Peyer's patch (tissue), 4 donors: ENCODE results near the gene IL16. TPM values are rescaled to one million over a fixed set of nuclear protein-coding genes. Genes with fewer than 3 reads are reported as not detected.

ENCODE experiments used
- DNase-seq, 3 donors: peaks; one replicate each; pipeline ENCODE4 v3.0.0-alpha.2; 2017 to 2019
- H3K27ac ChIP-seq, 4 donors: fragments of 200-600 bp; sonication (generic); one replicate each; pipeline ENCODE4 v1.5.1; 2016 to 2019
- H3K27me3 ChIP-seq, 2 donors: fragments of 200-600 bp; sonication (generic); one replicate each; pipeline ENCODE4 v1.5.1; 2019
- H3K36me3 ChIP-seq, 3 donors: fragments of 200-600 bp; sonication (generic); one replicate each; pipeline ENCODE4 v1.5.1; 2016 to 2019
- H3K4me1 ChIP-seq, 4 donors: fragments of 200-600 bp; sonication (generic); one replicate each; pipeline ENCODE4 v1.5.1; 2016 to 2019
- H3K4me3 ChIP-seq, 4 donors: fragments of 200-600 bp; sonication (generic); 1 replicate in 3 of 4; 2 replicates in 1 of 4; pipeline ENCODE4 v1.5.1; 2016 to 2019; ENCODE audit warnings: mild to moderate bottlenecking in 1 of 4
- H3K9me3 ChIP-seq, 4 donors: fragments of 200-600 bp; sonication (generic); one replicate each; pipeline ENCODE4 v1.5.1; 2016 to 2019; ENCODE audit warnings: mild to moderate bottlenecking in 1 of 4
- CTCF ChIP-seq, 6 experiments: fragments of 450-650 bp in 4 of 6; fragments of 200-600 bp in 2 of 6; sonication (generic) in 1 of 6; IDR thresholded peaks; one replicate each; pipeline ENCODE4 v1.5.1; 2017 to 2019; ENCODE audit warnings: antibody characterized with exemption in 6 of 6, mild to moderate bottlenecking in 3 of 6, moderate library complexity in 1 of 6
- POLR2A ChIP-seq, 2 donors: fragments of 450-650 bp; IDR thresholded peaks; one replicate each; pipeline ENCODE4 v1.5.1; 2017; ENCODE audit warnings: antibody characterized with exemption in 2 of 2, mild to moderate bottlenecking in 2 of 2, moderate library complexity in 2 of 2
- total RNA-seq, 4 donors: library from RNA; depleted of rRNA; stranded (reverse); fragments of >200 nt; gene quantifications; one replicate each; pipeline ENCODE4 v1.1.0, GENCODE V29; 2016

IL16 gene
- total RNA-seq, 4 donors from 2014 or later = 6.3 to 115 (median 11.6) TPM

- Histone ChIP-seq H3K36me3 (no peaks in the 10 kb centered on the region), H3K9me3 (no peaks in the 10 kb centered on the region), H3K27me3 (no peaks in the 10 kb centered on the region), H3K4me1 (no peaks in the 10 kb centered on the region), H3K27ac (no peak overlapping the region), H3K4me3 (no peak overlapping the region)
- no peak for TF ChIP-seq POLR2A (IDR thresholded peaks at IDR 0.05)
- peak; percentile 82 to 94 (median 90) for TF ChIP-seq CTCF (IDR thresholded peaks at IDR 0.05)
- DNase-seq = peak; percentile 63 to 89 (median 83)
Observed at GRCh38 chr15:81274931-81275707, 78.4 kb downstream of the IL16 start.

GRCh38 chr15:81275711-81276392, 79.2 kb downstream of the IL16 start:
- DNase-seq = no peak
- H3K4me1 ChIP-seq = no peaks in the 10 kb centered on the region
- no peaks in the 10 kb centered on the region for H3K36me3 ChIP-seq
- no peaks in the 10 kb centered on the region for H3K9me3 ChIP-seq
- H3K27me3 ChIP-seq = no peaks in the 10 kb centered on the region
- no peak overlapping the region for H3K27ac ChIP-seq
- no peak for TF ChIP-seq CTCF (IDR thresholded peaks at IDR 0.05)
- TF ChIP-seq POLR2A (IDR thresholded peaks at IDR 0.05) = no peak
- H3K4me3 ChIP-seq = no peak overlapping the region

- Histone ChIP-seq H3K9me3 (no peaks in the 10 kb centered on the region), H3K27me3 (no peaks in the 10 kb centered on the region), H3K36me3 (no peaks in the 10 kb centered on the region), H3K4me1 (no peaks in the 10 kb centered on the region), H3K27ac (no peak overlapping the region), H3K4me3 (no peak overlapping the region)
- TF ChIP-seq CTCF (IDR thresholded peaks at IDR 0.05) = no peak
- no peak for DNase-seq
Observed at GRCh38 chr15:81276967-81277366, 80.3 kb downstream of the IL16 start.

GRCh38 chr15:81277851-81278250, 81.2 kb downstream of the IL16 start:
- H3K4me1 ChIP-seq = no peaks in the 10 kb centered on the region
- DNase-seq = no peak
- no peaks in the 10 kb centered on the region for H3K9me3 ChIP-seq
- no peak overlapping the region for H3K4me3 ChIP-seq
- no peak overlapping the region for H3K27ac ChIP-seq
- H3K27me3 ChIP-seq = no peaks in the 10 kb centered on the region
- TF ChIP-seq POLR2A (IDR thresholded peaks at IDR 0.05) (no peak), CTCF (IDR thresholded peaks at IDR 0.05) (no peak)
- no peaks in the 10 kb centered on the region for H3K36me3 ChIP-seq

GRCh38 chr15:81278306-81279029, 81.8 kb downstream of the IL16 start:
- Histone ChIP-seq H3K4me1 (no peaks in the 10 kb centered on the region), H3K27ac (no peak overlapping the region), H3K9me3 (no peaks in the 10 kb centered on the region), H3K4me3 (no peak overlapping the region), H3K36me3 (no peaks in the 10 kb centered on the region), H3K27me3 (no peaks in the 10 kb centered on the region)
- TF ChIP-seq CTCF (IDR thresholded peaks at IDR 0.05) (no peak), POLR2A (IDR thresholded peaks at IDR 0.05) (no peak)
- peak in 1 of 3 donors; percentile 9 for DNase-seq
